ENCODE results near the gene CMSS1. TPM values are rescaled to one million over a fixed set of nuclear protein-coding genes. Genes with fewer than 3 reads are reported as not detected.
"Not testable (repeated sequence)": the region's sequence is repeated elsewhere in the genome, so short reads cannot be mapped to it uniquely, and the experiment has no call there.

The CMSS1 gene
- polyA plus RNA-seq, 1 donor, result 25.0 TPM

GRCh38 chr3:99817047-99817436 is 620 bp upstream of the CMSS1 start:
- DNase-seq (ENCODE audit: low read depth), result no peak

GRCh38 chr3:99818818-99819217 is 1.2 kb downstream of the CMSS1 start:
- no peak for DNase-seq (ENCODE audit: low read depth)

GRCh38 chr3:99823723-99824711 is 6.4 kb downstream of the CMSS1 start:
- DNase-seq (ENCODE audit: low read depth), result no peak

GRCh38 chr3:99825004-99825640 is 7.5 kb downstream of the CMSS1 start:
- DNase-seq (ENCODE audit: low read depth), result no peak

- no peak for DNase-seq (ENCODE audit: low read depth)
These were observed 12.2 kb downstream of the CMSS1 start for GRCh38 chr3:99829844-99830243.

GRCh38 chr3:99833617-99834205 is 16.0 kb downstream of the CMSS1 start:
- DNase-seq (ENCODE audit: low read depth), result no peak

- DNase-seq (ENCODE audit: low read depth), result no peak
These were observed 16.7 kb downstream of the CMSS1 start for GRCh38 chr3:99834211-99834957.

- DNase-seq (ENCODE audit: low read depth), result no peak
These were observed 19.0 kb downstream of the CMSS1 start for GRCh38 chr3:99836681-99837080.

- DNase-seq (ENCODE audit: low read depth), result no peak
These were observed 20.1 kb downstream of the CMSS1 start for GRCh38 chr3:99837715-99838114.

GRCh38 chr3:99838755-99839154 is 21.1 kb downstream of the CMSS1 start:
- DNase-seq (ENCODE audit: low read depth), result no peak

GRCh38 chr3:99839613-99840012 is 22.0 kb downstream of the CMSS1 start:
- DNase-seq (ENCODE audit: low read depth), result no peak

GRCh38 chr3:99841949-99842348 is 24.3 kb downstream of the CMSS1 start:
- not testable (repeated sequence) for DNase-seq (ENCODE audit: low read depth)

GRCh38 chr3:99842826-99843589 is 25.3 kb downstream of the CMSS1 start:
- DNase-seq (ENCODE audit: low read depth), result no peak

GRCh38 chr3:99843590-99844258 is 26.1 kb downstream of the CMSS1 start:
- DNase-seq (ENCODE audit: low read depth), result no peak

- DNase-seq (ENCODE audit: low read depth), result no peak
These were observed 27.7 kb downstream of the CMSS1 start for GRCh38 chr3:99845331-99845730.

GRCh38 chr3:99845999-99846398 is 28.3 kb downstream of the CMSS1 start:
- no peak for DNase-seq (ENCODE audit: low read depth)

- no peak for DNase-seq (ENCODE audit: low read depth)
These were observed 29.0 kb downstream of the CMSS1 start for GRCh38 chr3:99846477-99847160.

GRCh38 chr3:99848433-99848832 is 30.8 kb downstream of the CMSS1 start:
- DNase-seq (ENCODE audit: low read depth), result no peak

GRCh38 chr3:99850608-99851007 is 32.9 kb downstream of the CMSS1 start:
- no peak for DNase-seq (ENCODE audit: low read depth)

GRCh38 chr3:99851955-99852354 is 34.3 kb downstream of the CMSS1 start:
- no peak for DNase-seq (ENCODE audit: low read depth)
